ENCODE measurements around the gene SNTB2. TPM values are rescaled to one million over a fixed set of nuclear protein-coding genes. Genes with fewer than 3 reads are reported as not detected.

SNTB2 gene
- total RNA-seq, 4 donors from 2014 or later = 39.1 to 137 (median 43.0) TPM

- TF ChIP-seq, protein P1, sequence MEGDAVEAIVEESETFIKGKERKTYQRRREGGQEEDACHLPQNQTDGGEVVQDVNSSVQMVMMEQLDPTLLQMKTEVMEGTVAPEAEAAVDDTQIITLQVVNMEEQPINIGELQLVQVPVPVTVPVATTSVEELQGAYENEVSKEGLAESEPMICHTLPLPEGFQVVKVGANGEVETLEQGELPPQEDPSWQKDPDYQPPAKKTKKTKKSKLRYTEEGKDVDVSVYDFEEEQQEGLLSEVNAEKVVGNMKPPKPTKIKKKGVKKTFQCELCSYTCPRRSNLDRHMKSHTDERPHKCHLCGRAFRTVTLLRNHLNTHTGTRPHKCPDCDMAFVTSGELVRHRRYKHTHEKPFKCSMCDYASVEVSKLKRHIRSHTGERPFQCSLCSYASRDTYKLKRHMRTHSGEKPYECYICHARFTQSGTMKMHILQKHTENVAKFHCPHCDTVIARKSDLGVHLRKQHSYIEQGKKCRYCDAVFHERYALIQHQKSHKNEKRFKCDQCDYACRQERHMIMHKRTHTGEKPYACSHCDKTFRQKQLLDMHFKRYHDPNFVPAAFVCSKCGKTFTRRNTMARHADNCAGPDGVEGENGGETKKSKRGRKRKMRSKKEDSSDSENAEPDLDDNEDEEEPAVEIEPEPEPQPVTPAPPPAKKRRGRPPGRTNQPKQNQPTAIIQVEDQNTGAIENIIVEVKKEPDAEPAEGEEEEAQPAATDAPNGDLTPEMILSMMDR (IDR thresholded peaks at IDR 0.05) = no peak
- TF ChIP-seq POLR2A (IDR thresholded peaks at IDR 0.05) (no peak), EP300 (IDR thresholded peaks at IDR 0.05) (no peak), POLR2AphosphoS5 (IDR thresholded peaks at IDR 0.05) (no peak)
- no peaks in the 10 kb centered on the region for H3K27me3 ChIP-seq
- no peak overlapping the region for H3K27ac ChIP-seq
- no peak for ATAC-seq
- peaks cover 0 to 28% of the 10 kb centered on the region in 2 donors for H3K36me3 ChIP-seq
- no peaks in the 10 kb centered on the region for H3K9me3 ChIP-seq
- H3K4me1 ChIP-seq = peaks cover 0 to 6% (median 0%) of the 10 kb centered on the region in 3 donors
- H3K4me3 ChIP-seq = no peak overlapping the region
- WGBS, 2 donors (ENCODE audit: low coverage in 1 of 2) = 79 to 86% methylated on average over 3 of the region's 3 CpGs
Observed at GRCh38 chr16:69260506-69260905, 73.5 kb downstream of the SNTB2 start.

- peaks cover 0 to 32% of the 10 kb centered on the region in 2 donors for H3K36me3 ChIP-seq
- H3K9me3 ChIP-seq = no peaks in the 10 kb centered on the region
- H3K4me3 ChIP-seq = no peak overlapping the region
- no peaks in the 10 kb centered on the region for H3K27me3 ChIP-seq
- WGBS, 2 donors (ENCODE audit: low coverage in 1 of 2) = 58 to 59% methylated on average over 3 to 4 of the region's 4 CpGs
- ATAC-seq = no peak
- TF ChIP-seq POLR2AphosphoS5 (IDR thresholded peaks at IDR 0.05) (no peak), EP300 (IDR thresholded peaks at IDR 0.05) (no peak), POLR2A (IDR thresholded peaks at IDR 0.05) (no peak)
- no peak overlapping the region for H3K27ac ChIP-seq
- H3K4me1 ChIP-seq = peaks cover 0 to 7% (median 0%) of the 10 kb centered on the region in 3 donors
Observed at GRCh38 chr16:69266334-69267063, 79.5 kb downstream of the SNTB2 start.

- Histone ChIP-seq H3K4me1 (peaks cover 0 to 7% (median 0%) of the 10 kb centered on the region in 3 donors), H3K36me3 (peaks cover 0 to 37% of the 10 kb centered on the region in 2 donors), H3K27ac (no peak overlapping the region), H3K4me3 (no peak overlapping the region), H3K27me3 (no peaks in the 10 kb centered on the region), H3K9me3 (no peaks in the 10 kb centered on the region)
- ATAC-seq = no peak
- TF ChIP-seq EP300 (IDR thresholded peaks at IDR 0.05) (no peak), POLR2AphosphoS5 (IDR thresholded peaks at IDR 0.05) (no peak), POLR2A (IDR thresholded peaks at IDR 0.05) (no peak)
- TF ChIP-seq, protein P1 (IDR thresholded peaks at IDR 0.05) = no peak
- 74 to 100% methylated on average over 1 to 4 of the region's 4 CpGs for WGBS, 2 donors (ENCODE audit: low coverage in 1 of 2)
Observed at GRCh38 chr16:69267633-69268032, 80.7 kb downstream of the SNTB2 start.

- Histone ChIP-seq H3K9me3 (no peaks in the 10 kb centered on the region), H3K36me3 (peaks cover 0 to 37% of the 10 kb centered on the region in 2 donors), H3K4me3 (no peak overlapping the region), H3K4me1 (peaks cover 0 to 18% (median 3%) of the 10 kb centered on the region in 3 donors), H3K27ac (no peak overlapping the region), H3K27me3 (no peaks in the 10 kb centered on the region)
- ATAC-seq = no peak
- 72 to 85% methylated on average over 3 of the region's 3 CpGs for WGBS, 2 donors (ENCODE audit: low coverage in 1 of 2)
- TF ChIP-seq EP300 (IDR thresholded peaks at IDR 0.05) (no peak), POLR2AphosphoS5 (IDR thresholded peaks at IDR 0.05) (no peak), POLR2A (IDR thresholded peaks at IDR 0.05) (no peak)
- TF ChIP-seq, protein P1 (IDR thresholded peaks at IDR 0.05) = no peak
Observed at GRCh38 chr16:69270395-69270794, 83.4 kb downstream of the SNTB2 start.

GRCh38 chr16:69270831-69271230 is 83.9 kb downstream of the SNTB2 start:
- H3K27ac ChIP-seq = no peak overlapping the region
- H3K9me3 ChIP-seq = no peaks in the 10 kb centered on the region
- H3K4me1 ChIP-seq = peaks cover 3 to 22% (median 3%) of the 10 kb centered on the region in 3 donors
- 83% methylated on average over 2 of the region's 2 CpGs for WGBS, 2 donors (ENCODE audit: low coverage in 1 of 2)
- no peak for TF ChIP-seq POLR2A (IDR thresholded peaks at IDR 0.05)
- TF ChIP-seq, protein P1 (IDR thresholded peaks at IDR 0.05) = no peak
- no peak for TF ChIP-seq POLR2AphosphoS5 (IDR thresholded peaks at IDR 0.05)
- TF ChIP-seq EP300 (IDR thresholded peaks at IDR 0.05) = no peak
- no peak for ATAC-seq
- H3K36me3 ChIP-seq = peaks cover 0 to 37% of the 10 kb centered on the region in 2 donors
- H3K27me3 ChIP-seq = no peaks in the 10 kb centered on the region
- no peak overlapping the region for H3K4me3 ChIP-seq
